GM21825 (cell line): ENCODE measurements around the gene MTARC2.

ENCODE experiments used
- ATAC-seq: cut with Tn5 transposase; IDR thresholded peaks from one replicate; pipeline ENCODE4 v1.9.1; 2021; ENCODE audit warnings: mild to moderate bottlenecking, moderate library complexity; ENCODE audit not compliant: unreplicated experiment

Gene MTARC2

DNA sequence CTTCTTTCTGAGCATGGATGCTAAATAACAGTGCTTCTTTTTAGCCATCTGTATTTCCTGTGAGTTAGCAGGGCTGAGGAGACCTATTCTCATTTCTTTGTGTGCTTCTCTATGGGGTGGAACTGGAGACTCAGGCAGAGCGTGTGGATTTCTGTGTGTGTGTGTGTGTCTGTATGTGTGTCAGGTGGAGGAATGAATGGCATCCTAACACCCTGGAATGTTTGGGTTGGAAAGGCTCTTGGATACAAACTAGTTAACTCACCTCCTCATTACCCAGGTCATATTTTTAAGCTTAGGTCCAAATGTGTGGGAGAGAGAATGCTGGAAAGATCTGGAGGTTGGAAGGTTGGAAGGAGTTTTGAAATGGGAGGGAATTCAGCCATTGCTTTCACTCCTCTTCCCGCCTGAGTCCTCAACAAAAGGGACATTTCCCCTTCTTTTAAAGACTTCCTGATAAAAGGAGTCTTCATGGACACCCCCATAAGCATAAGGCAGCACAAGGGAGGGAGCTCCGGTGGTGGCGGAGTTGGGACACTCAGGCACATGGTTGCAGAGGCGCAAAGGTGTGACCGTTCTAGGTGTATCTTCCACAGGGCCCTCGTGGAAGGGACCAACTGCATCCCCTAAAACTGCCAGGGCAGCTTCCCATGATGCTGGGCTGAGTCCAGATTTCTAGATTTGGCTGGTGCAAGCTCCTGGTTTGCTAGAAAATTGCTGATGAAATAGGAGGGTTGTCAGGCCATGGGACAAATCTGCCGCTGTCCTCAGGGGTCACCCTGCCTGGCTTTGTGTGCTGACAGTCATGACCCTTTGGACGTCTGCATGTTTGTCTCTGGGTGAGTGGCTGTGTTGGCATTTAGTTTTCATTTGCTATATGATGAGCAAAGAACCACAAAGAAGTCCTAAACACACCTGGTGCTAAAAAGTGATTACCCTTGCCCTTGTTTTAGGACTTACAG is 76.2 kb downstream of the MTARC2 start:
- ATAC-seq, result no peak

DNA sequence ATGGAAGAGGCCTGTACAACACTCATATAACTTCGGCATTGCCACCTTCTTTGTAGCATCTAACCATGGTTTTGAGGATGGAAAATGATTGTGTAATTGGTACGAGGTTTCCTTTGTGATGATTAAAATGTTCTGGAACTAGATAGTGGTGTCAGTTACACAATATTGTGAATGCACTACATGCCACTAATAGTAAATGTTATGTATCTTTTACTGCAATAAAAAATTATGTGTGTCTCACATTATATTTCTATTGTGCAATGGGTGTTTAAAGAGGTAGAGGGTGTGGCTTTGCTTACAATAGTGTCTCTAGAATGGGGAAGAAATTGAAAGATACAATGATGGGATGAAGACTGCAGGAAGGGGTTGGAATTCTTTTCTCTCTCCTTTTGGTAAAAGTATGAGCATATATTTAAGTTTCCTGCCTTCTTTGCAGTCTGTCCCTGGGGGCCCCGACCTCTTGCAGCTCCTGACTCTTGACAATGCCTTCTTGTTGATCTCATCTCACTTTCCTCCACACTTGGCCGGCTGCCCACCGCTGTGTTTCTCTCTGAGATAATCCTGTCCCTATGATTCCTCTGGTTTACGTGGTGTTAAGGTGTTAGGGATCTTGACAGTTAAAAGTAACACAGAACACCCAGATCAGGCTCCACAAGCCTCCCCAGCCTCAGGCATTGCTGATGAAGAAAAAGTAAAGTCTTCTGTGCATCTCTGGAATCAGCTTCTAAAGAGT is 77.9 kb downstream of the MTARC2 start:
- ATAC-seq, result no peak

DNA sequence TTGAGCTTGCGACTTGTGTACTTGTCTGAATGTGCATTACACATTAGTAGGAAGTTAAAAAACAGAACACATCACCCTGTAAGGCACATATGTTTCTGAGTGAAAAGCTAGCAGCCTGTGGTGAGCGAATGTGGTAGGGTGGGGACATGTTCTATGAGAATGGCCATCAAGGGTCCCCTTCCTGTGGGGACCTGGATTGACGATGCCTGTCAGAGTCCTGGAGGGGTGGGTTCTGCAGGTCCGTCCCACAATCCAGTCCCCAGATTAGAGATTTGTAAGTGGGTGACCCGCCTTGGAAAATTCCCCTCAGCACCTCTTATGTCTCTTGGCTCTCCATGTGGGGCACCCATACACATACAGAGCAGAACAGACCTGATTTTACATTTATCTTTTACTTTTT is 78.6 kb downstream of the MTARC2 start:
- no peak for ATAC-seq

DNA sequence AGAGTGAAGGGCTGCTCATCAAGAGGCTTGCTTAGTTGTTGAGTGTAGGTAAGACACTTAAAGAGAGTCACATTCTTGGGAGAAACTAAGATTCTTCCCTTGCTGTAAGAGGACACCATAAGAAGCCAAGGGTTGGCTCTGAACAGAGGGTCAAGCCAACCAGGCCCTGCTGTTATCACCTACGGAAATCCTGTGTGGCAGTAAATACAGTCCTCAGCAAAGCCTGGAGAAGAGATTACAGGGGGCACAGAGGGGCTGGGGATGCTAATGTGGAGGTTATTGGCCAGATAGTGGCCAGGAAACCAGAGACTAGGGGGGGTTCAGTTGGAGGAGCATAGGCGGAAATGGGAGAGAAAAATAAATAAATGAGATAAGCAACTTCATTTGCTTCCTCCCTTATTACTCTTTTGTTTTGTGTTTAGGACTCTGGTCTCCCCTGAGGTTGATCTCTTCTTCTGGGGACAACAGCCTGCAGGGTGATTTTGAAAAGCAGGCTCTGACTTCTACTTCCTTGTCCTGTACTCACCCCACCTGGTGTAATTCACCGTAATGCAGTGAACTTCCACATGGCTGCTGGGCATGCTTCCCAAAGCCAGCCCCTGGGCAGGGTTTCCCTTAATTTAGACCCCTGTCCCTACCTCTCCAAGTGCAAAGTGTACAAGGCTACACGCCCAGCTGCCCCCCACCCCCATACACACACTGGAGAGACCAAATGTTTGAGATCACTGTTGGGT is 79.5 kb downstream of the MTARC2 start:
- no peak for ATAC-seq

DNA sequence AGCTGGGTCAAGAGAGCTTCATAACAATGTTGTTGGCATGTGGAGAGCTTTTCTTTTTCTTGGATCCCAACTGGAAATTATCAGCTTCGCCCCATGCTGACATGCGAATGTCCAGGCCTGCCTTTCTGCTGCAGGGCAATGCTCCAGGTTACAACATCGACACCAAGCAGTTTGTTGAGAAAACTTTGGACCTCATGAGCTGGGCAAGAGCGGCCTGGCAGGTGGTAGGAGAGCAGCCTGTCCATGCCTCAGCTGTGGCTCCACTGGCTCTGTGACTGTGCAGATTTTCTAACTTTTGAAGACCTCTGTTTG is 80.0 kb downstream of the MTARC2 start:
- ATAC-seq, result no peak

DNA sequence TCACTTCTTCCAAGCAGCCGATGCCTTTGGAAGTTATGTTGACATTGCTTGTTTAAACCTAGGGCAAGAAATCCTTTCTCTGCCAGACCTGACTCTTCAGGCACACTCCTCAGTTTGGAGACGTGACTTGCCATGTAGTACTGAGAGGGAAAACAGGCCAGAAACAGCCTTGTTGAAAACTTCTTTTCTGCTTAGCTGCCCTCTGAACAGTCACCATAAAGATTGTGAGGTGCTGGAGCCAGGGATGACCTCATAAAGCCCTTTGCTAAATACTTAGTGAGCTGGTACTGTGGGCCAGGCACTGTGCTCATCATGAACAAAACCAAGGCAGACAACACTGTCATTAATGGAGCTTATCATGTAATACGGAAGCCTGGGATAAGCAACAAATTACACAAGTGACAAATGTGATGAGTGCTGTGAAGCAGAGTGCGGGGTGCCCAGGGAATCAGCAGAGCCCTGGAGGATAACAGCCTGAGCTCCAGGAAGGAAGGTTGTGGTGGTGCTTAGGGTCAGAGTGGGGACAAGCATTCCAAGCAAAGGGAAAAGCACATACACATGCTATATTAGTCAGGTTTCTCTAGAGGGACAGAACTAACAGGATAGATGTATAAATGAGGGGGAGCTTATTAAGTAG is 80.9 kb downstream of the MTARC2 start:
- ATAC-seq, result no peak

DNA sequence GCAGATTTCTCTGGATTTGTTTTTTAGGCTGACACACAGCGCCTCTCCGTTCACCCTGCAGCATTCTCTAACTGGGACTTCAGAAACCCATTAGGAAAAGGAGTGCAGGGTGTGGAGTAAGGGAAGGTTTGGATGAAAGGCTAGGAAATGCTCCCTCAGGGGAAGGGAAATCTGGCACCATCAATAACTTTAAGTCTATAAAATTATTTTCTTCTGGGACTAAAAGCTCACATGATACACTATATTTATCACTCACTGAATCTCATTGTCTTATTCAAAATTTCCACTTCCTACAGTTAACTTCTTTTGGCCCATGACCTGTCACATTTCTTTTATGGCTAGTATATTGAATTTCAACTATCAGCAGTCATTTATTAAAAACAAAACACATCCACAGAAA is 85.3 kb downstream of the MTARC2 start:
- ATAC-seq, result no peak
